H1 (cell line): ENCODE measurements around the gene PRADC1. TPM values are rescaled to one million over a fixed set of nuclear protein-coding genes. Genes with fewer than 3 reads are reported as not detected.

Source experiments
- CTCF ChIA-PET: fragments of 300-600 bp; sonication (Branson Sonifier 250); formaldehyde crosslinking; loops from one replicate; lab custom pipeline; 2021; ENCODE audit not compliant: partially characterized antibody; lab: Charles Lee
- POLR2A ChIA-PET: fragments of 300-600 bp; sonication (Branson Sonifier 250); formaldehyde crosslinking; loops from one replicate; lab custom pipeline; 2021; ENCODE audit warnings: inconsistent platforms; ENCODE audit not compliant: partially characterized antibody; lab: Charles Lee
- DNase-seq, 2 experiments: peaks; one replicate each; pipeline versions ENCODE4 v3.0.0 to v3.0.0-alpha.2; 2010 to 2022; ENCODE audit warnings: low spot score in 2 of 2, low read depth in 1 of 2, mixed read lengths in 1 of 2
- FAIRE-seq: peaks from 2 replicates; lab custom pipeline; 2011; peaks lifted over from hg19 to GRCh38; lab: Jason Lieb, UNC
- H2AFZ ChIP-seq: 2 replicates; pipeline ENCODE4 v1.8.1; 2012; ENCODE audit warnings: low read length, inconsistent platforms
- H2AK5ac ChIP-seq: 2 replicates; pipeline ENCODE4 v1.6.1; 2013; ENCODE audit warnings: low read depth, low read length
- H2BK120ac ChIP-seq: replicated peaks from 2 replicates; pipeline ENCODE3; 2013; ENCODE audit warnings: low read depth, low read length, inconsistent platforms
- H2BK12ac ChIP-seq: 2 replicates; pipeline ENCODE4 v1.6.1; 2013; ENCODE audit warnings: low read depth, low read length
- H2BK15ac ChIP-seq: 2 replicates; pipeline ENCODE4 v1.6.1; 2013; ENCODE audit warnings: low read length
- H2BK20ac ChIP-seq: 2 replicates; pipeline ENCODE4 v1.6.1; 2013; ENCODE audit warnings: low read length
- H2BK5ac ChIP-seq: 2 replicates; pipeline ENCODE4 v1.6.1; 2013; ENCODE audit warnings: low read depth, low read length
- H3K14ac ChIP-seq: 2 replicates; pipeline ENCODE4 v1.6.1; 2013; ENCODE audit warnings: inconsistent platforms; ENCODE audit not compliant: insufficient read length
- H3K18ac ChIP-seq: 2 replicates; pipeline ENCODE4 v1.6.1; 2013; ENCODE audit warnings: low read length; ENCODE audit errors: extremely low read depth
- H3K23ac ChIP-seq: 2 replicates; pipeline ENCODE4 v1.6.1; 2013; ENCODE audit warnings: inconsistent platforms; ENCODE audit not compliant: insufficient read length
- H3K23me2 ChIP-seq: 2 replicates; pipeline ENCODE4 v1.6.1; 2013; ENCODE audit warnings: low read depth, low read length
- H3K27ac ChIP-seq: 2 replicates; pipeline ENCODE4 v1.6.1; 2011; ENCODE audit warnings: low read depth, low read length, inconsistent platforms
- H3K27me3 ChIP-seq, 4 experiments: replicated peaks in 1 of 4; 1 replicate in 1 of 4; 2 replicates in 3 of 4; pipeline versions ENCODE4 v1.6.1 to v1.8.1; 2011 to 2013; ENCODE audit warnings: low read length in 3 of 4, mild to moderate bottlenecking in 3 of 4, inconsistent platforms in 2 of 4, mixed read lengths in 2 of 4, moderate library complexity in 1 of 4; ENCODE audit not compliant: control insufficient read depth in 3 of 4, insufficient read depth in 3 of 4; ENCODE audit errors: extremely low read depth in 1 of 4
- H3K36me3 ChIP-seq, 4 experiments: 2 replicates each; pipeline versions ENCODE4 v1.6.1 to v1.8.1; 2011 to 2013; ENCODE audit warnings: mild to moderate bottlenecking in 4 of 4, low read length in 3 of 4, moderate library complexity in 2 of 4, control low read depth in 1 of 4, inconsistent platforms in 1 of 4; ENCODE audit not compliant: insufficient read depth in 4 of 4, control insufficient read depth in 2 of 4
- H3K4ac ChIP-seq: replicated peaks from 2 replicates; pipeline ENCODE3; 2013; ENCODE audit warnings: low read length, low read depth, mixed read lengths, inconsistent platforms; ENCODE audit not compliant: insufficient read length
- H3K4me1 ChIP-seq, 4 experiments: replicated peaks in 1 of 4; 1 replicate in 1 of 4; 2 replicates in 3 of 4; pipeline versions ENCODE4 v1.6.1 to v1.8.1; 2011 to 2013; ENCODE audit warnings: low read length in 3 of 4, inconsistent platforms in 2 of 4, mixed read lengths in 1 of 4; ENCODE audit not compliant: insufficient read depth in 4 of 4, control insufficient read depth in 3 of 4
- H3K4me2 ChIP-seq, 2 experiments: 2 replicates each; pipeline versions ENCODE4 v1.6.1 to v1.8.1; 2011 to 2013; ENCODE audit warnings: low read depth in 2 of 2, low read length in 2 of 2, control low read depth in 1 of 2, inconsistent platforms in 1 of 2, mild to moderate bottlenecking in 1 of 2; ENCODE audit not compliant: insufficient read depth in 1 of 2
- H3K4me3 ChIP-seq, 4 experiments: fragments of 200-600, 300-600 bp in 1 of 4; sonication (generic), shearing (Covaris generic), sonication (Bioruptor Twin) in 1 of 4; 2 replicates each; pipeline versions ENCODE4 v1.5.1 to v1.8.1; 2011 to 2016; ENCODE audit warnings: low read length in 4 of 4, low read depth in 3 of 4, control low read depth in 2 of 4, inconsistent platforms in 2 of 4, mild to moderate bottlenecking in 2 of 4, mixed read lengths in 1 of 4, moderate library complexity in 1 of 4; ENCODE audit not compliant: insufficient read depth in 2 of 4; ENCODE audit errors: extremely low read depth in 1 of 4
- H3K56ac ChIP-seq: replicated peaks from 2 replicates; pipeline ENCODE3; 2013; ENCODE audit warnings: low read depth, mild to moderate bottlenecking, mixed read lengths, low read length, inconsistent platforms; ENCODE audit not compliant: insufficient read length
- H3K79me1 ChIP-seq: 2 replicates; pipeline ENCODE4 v1.6.1; 2013; ENCODE audit warnings: low read depth, low read length, control low read depth
- H3K79me2 ChIP-seq, 2 experiments: 2 replicates each; pipeline versions ENCODE4 v1.6.1 to v1.8.1; 2012 to 2013; ENCODE audit warnings: low read length in 2 of 2, mild to moderate bottlenecking in 2 of 2, inconsistent platforms in 1 of 2; ENCODE audit not compliant: insufficient read depth in 2 of 2, control insufficient read depth in 1 of 2
- H3K9ac ChIP-seq, 4 experiments: replicated peaks in 1 of 4; 1 replicate in 1 of 4; 2 replicates in 3 of 4; pipeline versions ENCODE4 v1.6.1 to v1.8.1; 2011 to 2013; ENCODE audit warnings: low read depth in 3 of 4, low read length in 3 of 4, control low read depth in 2 of 4, mild to moderate bottlenecking in 2 of 4, moderate library complexity in 2 of 4, inconsistent platforms in 1 of 4; ENCODE audit errors: extremely low read depth in 1 of 4
- H3K9me3 ChIP-seq, 2 experiments: 2 replicates each; pipeline versions ENCODE4 v1.6.1 to v1.8.1; 2012 to 2013; ENCODE audit warnings: mild to moderate bottlenecking in 2 of 2, moderate library complexity in 2 of 2, control low read depth in 1 of 2, inconsistent platforms in 1 of 2, low read depth in 1 of 2, low read length in 1 of 2, mixed read lengths in 1 of 2; ENCODE audit not compliant: insufficient read depth in 2 of 2
- H4K20me1 ChIP-seq, 2 experiments: replicated peaks in 1 of 2; 2 replicates each; pipeline versions ENCODE3 to v1.8.1; 2011 to 2013; ENCODE audit warnings: inconsistent platforms in 2 of 2, low read length in 2 of 2, mild to moderate bottlenecking in 1 of 2; ENCODE audit not compliant: insufficient read depth in 2 of 2, control insufficient read depth in 1 of 2
- H4K5ac ChIP-seq: 2 replicates; pipeline ENCODE4 v1.6.1; 2013; ENCODE audit warnings: low read length, low read depth, mixed read lengths, inconsistent platforms; ENCODE audit not compliant: insufficient read length
- H4K8ac ChIP-seq: 2 replicates; pipeline ENCODE4 v1.8.0; 2013; ENCODE audit warnings: mild to moderate bottlenecking, moderate library complexity, low read length, inconsistent platforms; ENCODE audit not compliant: insufficient read depth; ENCODE audit errors: extremely low read depth
- H4K91ac ChIP-seq: replicated peaks from 2 replicates; pipeline ENCODE3; 2013; ENCODE audit warnings: low read length, mixed read lengths, inconsistent platforms; ENCODE audit not compliant: insufficient read length
- BACH1 ChIP-seq: IDR thresholded peaks from 2 replicates; pipeline ENCODE4 v1.6.1; 2012; ENCODE audit warnings: low read length, improper control_type of control experiment
- BRCA1 ChIP-seq: IDR thresholded peaks from 2 replicates; pipeline ENCODE4 v1.6.1; 2012; ENCODE audit warnings: low read depth, low read length, improper control_type of control experiment
- CBX5 ChIP-seq: fragments of 300-800, 300-1000 bp; sonication (generic); IDR thresholded peaks from 2 replicates; pipeline ENCODE4 v1.7.1; 2016; ENCODE audit warnings: antibody characterized with exemption, low read length, low read depth
- CHD1 ChIP-seq: IDR thresholded peaks from 2 replicates; pipeline ENCODE4 v1.6.1; 2012; ENCODE audit warnings: low read depth, low read length, improper control_type of control experiment
- CREB1 ChIP-seq: IDR thresholded peaks from 2 replicates; pipeline ENCODE4 v1.6.1; 2012; ENCODE audit warnings: inconsistent platforms
- FOSL1 ChIP-seq: IDR thresholded peaks from 2 replicates; pipeline ENCODE4 v1.6.1; 2011; ENCODE audit warnings: mild to moderate bottlenecking, low read depth, low read length, moderate library complexity; ENCODE audit not compliant: insufficient read depth
- WGBS, 2 experiments: shearing (Covaris generic) in 1 of 2; methylation state at CpG; one replicate each; pipeline versions ENCODE4 v1.1.6 to v1.1.7; 2013 to 2015; ENCODE audit warnings: low lambda C conversion rate in 2 of 2, mixed read lengths in 2 of 2, inconsistent platforms in 1 of 2, low coverage in 1 of 2, missing lambda C conversion rate in 1 of 2; ENCODE audit not compliant: insufficient replicate concordance in 2 of 2, insufficient coverage in 1 of 2, insufficient read length in 1 of 2; ENCODE audit errors: extremely low coverage in 1 of 2, missing lambda C conversion rate in 1 of 2; 5-methylcytosine and 5-hydroxymethylcytosine counted together
- polyA plus RNA-seq, 7 experiments: library from polyadenylated mRNA; depleted of rRNA in 3 of 7; stranded (reverse) in 5 of 7; unstranded in 2 of 7; fragments of >200 nt in 5 of 7; fragments of 200-250 nt in 2 of 7; gene quantifications; 1 replicate in 5 of 7; 2 replicates in 1 of 7; 4 replicates in 1 of 7; pipeline versions ENCODE4 v1.2.1 to v1.2.3, GENCODE V29; 2011 to 2013; ENCODE audit warnings: missing spikeins in 2 of 7, mixed read lengths in 2 of 7
- total RNA-seq: library from RNA; stranded (reverse); fragmentation: NEBNext Ultra II Directional; extraction: Animal tissue kit (Norgen Biotek cat#: 25700); gene quantifications from 2 replicates; pipeline ENCODE4 v1.2.1, GENCODE V29; 2021

The PRADC1 gene
- total and polyA plus RNA-seq, 2 of the 8 experiments (the other 6 are each of a cell fraction or from before 2014, with no cell fraction given): 8.9 to 13.1 TPM

GRCh38 chr2:73267008-73267407, 34.0 kb upstream of the PRADC1 start:
- H4K20me1 ChIP-seq: peaks cover 3 to 39% of the 10 kb centered on the region in 2 experiments
- no peak overlapping the region for H2BK5ac ChIP-seq
- no peak overlapping the region for H4K91ac ChIP-seq
- H3K36me3 ChIP-seq: peaks cover 0 to 11% (median 4%) of the 10 kb centered on the region in 4 experiments; a peak in 4 of 8 replicates
- H4K5ac ChIP-seq: no peak overlapping the region
- 89% methylated on average over 4 of the region's 4 CpGs; no CpG with 5 or more reads in 1 of the 2 experiments for WGBS, 2 experiments
- no peak overlapping the region for H3K27ac ChIP-seq
- no peak overlapping the region for H3K14ac ChIP-seq
- no peak for DNase-seq
- peaks cover 0 to 28% (median 22%) of the 10 kb centered on the region in 4 experiments; a peak in 6 of 7 replicates for H3K27me3 ChIP-seq
- CTCF ChIA-PET: interaction anchor here (1.2 to 2.1 kb wide), 2 partner anchors 19 to 23 kb away, joined by 6 to 9 read pairs; no protein-coding TSS in a partner anchor
- H3K9me3 ChIP-seq: no peaks in the 10 kb centered on the region
- H3K23ac ChIP-seq: no peak overlapping the region
- TF ChIP-seq CBX5 (no peak), BACH1 (no peak), BRCA1 (no peak), FOSL1 (no peak), CHD1 (no peak), CREB1 (no peak)
- peaks cover 0 to 10% (median 6%) of the 10 kb centered on the region in 4 experiments; a peak in 5 of 7 replicates for H3K4me1 ChIP-seq
- H3K79me2 ChIP-seq: no peaks in the 10 kb centered on the region; a peak in 1 of 4 replicates
- H2AK5ac ChIP-seq: no peak overlapping the region
- H3K4me3 ChIP-seq: no peak overlapping the region
- peaks cover 10% of the 10 kb centered on the region; the same call in 1 of the 2 replicates for H3K23me2 ChIP-seq
- no peak overlapping the region for H2BK15ac ChIP-seq
- H3K4ac ChIP-seq: no peak overlapping the region
- no peak overlapping the region for H2BK120ac ChIP-seq
- no peak for FAIRE-seq
- H2BK12ac ChIP-seq: no peak overlapping the region
- H3K9ac ChIP-seq: no peak overlapping the region
- POLR2A ChIA-PET: interaction anchor here (3.9 to 4.6 kb wide), 2 partner anchors 9 to 14 kb away, joined by 22 read pairs; no protein-coding TSS in a partner anchor
- H2AFZ ChIP-seq: no peak overlapping the region
- no peak overlapping the region for H4K8ac ChIP-seq
- no peak overlapping the region for H3K18ac ChIP-seq
- peaks cover 7% of the 10 kb centered on the region; the same call in 1 of the 2 replicates for H3K79me1 ChIP-seq
- no peak overlapping the region for H2BK20ac ChIP-seq
- no peak overlapping the region for H3K56ac ChIP-seq
- no peak overlapping the region for H3K4me2 ChIP-seq
